HG03571 (cell line): ENCODE results near the gene TMEM11.
"Not testable (repeated sequence)": the region's sequence is repeated elsewhere in the genome, so short reads cannot be mapped to it uniquely, and the experiment has no call there.

Experiments used
- ATAC-seq: cut with Tn5 transposase; IDR thresholded peaks from one replicate; pipeline ENCODE4 v1.9.1; 2021; ENCODE audit not compliant: unreplicated experiment

TMEM11 gene

DNA sequence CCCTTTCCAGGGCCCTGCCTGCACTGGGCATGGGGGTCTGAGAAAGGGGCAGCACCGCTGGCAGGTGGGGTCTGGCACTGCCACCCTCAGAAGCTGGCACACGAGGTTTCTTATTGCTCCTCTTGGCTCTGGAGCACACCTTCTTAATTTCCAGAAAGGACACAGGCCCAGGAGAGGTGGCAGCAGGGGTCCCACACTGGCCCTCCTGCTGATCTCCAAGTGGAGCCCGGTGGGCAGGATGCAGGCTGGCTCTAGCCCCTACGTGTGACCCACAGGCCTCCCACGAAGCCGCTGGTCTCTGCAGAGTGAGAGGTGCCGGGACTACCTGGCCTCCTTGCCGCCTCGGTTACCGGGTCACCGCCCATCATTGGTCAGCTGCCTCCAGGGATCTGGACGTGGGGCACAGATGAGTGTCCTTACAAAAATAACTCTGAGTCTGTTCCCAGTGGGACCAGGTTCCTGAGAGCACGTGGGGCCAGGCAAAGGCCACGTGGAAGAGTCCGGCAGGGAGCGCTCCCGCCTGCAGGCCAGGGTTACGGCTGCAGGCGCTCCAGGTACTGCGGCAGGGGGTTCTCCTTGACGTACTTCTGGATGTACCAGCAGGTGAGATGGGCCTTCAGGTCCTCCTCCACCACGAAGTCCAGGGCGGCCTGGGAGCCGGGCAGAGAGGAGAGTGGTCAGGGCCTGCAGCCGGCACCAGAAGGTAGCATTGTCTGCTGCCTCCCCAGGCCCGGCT lies 29.0 kb upstream of the TMEM11 start:
- ATAC-seq = no peak

DNA sequence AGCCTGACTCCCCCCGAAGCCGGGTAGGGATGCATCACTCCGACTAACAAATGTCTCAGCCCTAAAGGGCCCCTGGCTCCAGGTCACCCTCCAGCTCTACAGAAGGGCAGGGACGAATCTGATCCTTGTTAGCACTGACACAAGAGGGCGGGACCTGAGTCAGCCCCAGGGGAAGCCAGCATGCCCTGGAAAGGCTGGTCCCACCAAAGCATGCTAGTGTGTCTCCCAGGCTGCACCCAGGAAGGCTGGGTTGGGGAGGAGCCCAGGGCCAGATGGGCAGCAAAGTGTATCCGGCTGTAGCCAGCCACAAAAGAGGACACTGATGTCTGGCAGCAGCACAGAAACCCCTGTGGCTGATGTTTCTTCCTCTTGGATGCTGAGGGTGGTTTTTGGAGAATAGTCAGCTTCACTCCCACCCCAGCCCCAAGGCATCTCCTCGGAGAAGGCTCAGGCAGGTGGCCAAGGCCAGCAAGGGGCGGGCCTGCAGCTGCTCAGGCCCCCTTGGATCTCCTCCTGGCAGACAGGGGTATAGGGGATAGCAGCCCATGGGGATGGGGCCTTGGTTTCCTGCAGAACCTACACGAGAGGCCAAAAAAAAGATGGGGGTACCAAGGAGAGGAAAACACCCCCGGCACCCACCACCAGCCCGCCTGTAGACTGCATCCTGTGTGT lies 28.2 kb upstream of the TMEM11 start:
- ATAC-seq = no peak

DNA sequence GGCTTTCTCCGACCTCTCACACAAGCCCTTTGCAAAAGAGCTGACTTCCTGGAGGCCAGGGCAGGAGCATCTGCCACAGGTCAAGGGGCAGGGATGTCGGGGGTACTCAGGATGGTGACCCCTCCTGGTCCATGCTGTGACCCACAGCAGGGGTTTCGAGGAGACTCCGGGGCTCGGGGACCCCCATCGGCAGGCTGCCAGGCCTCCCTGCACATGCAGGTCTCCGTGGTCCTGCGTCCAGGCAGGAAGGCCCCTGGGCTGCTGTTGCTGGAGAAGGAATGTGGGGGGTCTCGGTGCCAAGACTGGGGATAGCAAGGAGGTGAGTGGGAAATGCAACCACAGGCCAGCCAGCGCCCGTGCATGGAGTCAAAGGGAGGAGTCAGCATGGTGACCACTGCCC lies 27.6 kb upstream of the TMEM11 start:
- ATAC-seq = no peak

- ATAC-seq = no peak
Measured at GRCh38 chr17:21240369-21241055, 26.6 kb upstream of the TMEM11 start.

DNA sequence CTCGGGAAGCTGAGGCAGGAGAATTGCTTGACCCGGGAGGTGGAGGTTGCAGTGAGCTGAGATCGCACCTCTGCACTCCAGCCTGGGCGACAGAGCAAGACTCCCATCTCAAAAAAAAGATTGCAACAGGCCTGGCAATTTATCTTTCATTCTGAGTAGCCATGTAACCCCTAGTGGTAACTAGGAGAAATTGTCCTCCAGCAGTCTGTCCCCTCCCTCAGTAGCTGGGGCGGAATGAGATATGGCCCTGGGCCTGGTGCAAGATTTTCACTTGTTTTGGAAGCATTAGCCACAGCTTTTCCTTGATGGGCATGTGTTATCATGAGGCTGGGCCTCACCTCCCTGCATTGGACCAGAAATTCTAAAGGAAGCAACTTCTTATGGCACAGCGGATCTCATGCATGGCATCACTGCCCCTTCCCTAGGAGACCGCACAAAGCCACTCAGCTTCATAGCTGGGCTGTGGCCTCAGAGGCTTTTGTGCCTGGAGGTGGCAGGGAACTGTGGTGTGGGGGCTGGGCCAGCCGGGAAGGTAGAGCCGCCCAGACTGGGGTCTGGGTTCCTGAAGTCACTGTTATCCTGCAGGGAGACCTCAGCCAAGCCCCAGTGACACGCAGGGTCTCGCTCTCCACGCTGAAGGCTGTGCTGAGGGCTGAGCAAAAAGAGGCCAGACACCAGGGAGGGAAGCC lies 25.9 kb upstream of the TMEM11 start:
- ATAC-seq = no peak

DNA sequence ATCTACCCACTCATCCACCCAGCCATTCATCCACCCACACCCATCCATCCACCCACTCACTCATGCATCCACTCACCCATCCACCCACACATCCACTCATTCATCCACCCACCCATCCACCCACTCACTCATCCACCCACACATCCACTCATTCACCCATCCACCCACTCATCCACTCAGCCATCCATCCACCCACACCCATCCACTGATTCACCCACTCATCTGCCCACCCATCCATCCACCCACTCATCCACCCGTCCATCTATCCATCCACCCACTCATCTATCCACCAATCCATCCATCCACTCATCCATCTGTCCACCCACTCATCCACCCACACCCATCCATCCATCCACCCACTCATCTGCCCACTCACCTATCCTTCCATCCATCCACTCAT lies 22.0 kb upstream of the TMEM11 start:
- no peak for ATAC-seq

GRCh38 chr17:21233581-21234347 lies 19.8 kb upstream of the TMEM11 start:
- no peak for ATAC-seq

DNA sequence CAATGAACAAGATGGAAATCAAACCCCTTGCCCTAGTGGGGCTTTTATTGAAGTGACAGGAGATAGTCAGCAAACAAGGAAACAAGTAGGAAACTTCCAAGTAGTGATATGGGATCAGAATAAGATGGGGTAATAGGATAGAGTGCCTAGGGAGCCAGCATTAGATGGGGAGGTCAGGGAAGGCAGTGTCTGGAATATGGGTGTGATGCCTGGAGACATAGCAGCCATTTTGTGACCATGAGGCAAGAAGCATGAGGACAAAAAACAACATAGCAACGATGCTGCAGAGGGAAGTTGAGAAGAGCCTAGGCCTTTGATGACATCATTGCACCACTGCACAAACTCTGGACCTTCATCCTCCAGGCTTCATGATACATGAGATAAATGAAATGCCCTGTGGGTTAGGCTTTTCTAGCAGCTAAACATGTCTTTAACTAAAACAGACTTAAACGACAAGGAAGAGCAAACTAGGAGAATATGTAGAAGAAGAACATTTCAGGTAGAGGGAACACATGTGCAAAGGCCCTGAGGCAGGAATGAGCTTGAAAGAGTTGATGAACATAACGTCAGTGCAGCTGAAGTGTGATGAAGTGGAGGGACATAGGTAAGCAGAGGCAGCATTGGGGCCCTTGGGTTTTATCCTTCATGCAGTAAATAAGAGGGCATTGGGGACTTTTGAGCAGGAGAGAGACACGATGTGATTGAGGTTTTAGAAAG lies 18.2 kb upstream of the TMEM11 start:
- no peak for ATAC-seq

- no peak for ATAC-seq
Measured at GRCh38 chr17:21231533-21231932, 17.6 kb upstream of the TMEM11 start.

DNA sequence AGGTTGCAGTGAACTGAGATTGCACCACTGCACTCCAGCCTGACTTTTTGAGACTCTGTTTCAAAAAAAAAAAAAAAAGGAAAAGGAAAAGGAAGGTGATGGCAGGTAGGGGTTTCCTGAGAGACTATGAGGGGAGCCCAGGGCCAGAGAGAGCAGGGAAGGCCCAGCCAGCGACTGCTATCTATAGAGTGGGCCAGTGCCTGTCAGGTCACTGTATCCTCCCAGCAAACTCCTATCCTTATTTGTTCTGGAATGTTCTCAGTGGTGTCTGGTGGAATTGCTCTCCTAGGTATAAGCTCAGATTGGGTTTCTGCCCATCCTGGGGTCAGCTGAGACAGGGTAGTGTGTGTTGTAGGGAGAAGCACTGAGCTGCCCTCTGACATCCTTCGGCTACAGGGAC lies 14.9 kb upstream of the TMEM11 start:
- ATAC-seq = no peak

GRCh38 chr17:21228111-21228510 lies 14.2 kb upstream of the TMEM11 start:
- no peak for ATAC-seq

GRCh38 chr17:21227277-21227676 lies 13.3 kb upstream of the TMEM11 start:
- not testable (repeated sequence) for ATAC-seq

DNA sequence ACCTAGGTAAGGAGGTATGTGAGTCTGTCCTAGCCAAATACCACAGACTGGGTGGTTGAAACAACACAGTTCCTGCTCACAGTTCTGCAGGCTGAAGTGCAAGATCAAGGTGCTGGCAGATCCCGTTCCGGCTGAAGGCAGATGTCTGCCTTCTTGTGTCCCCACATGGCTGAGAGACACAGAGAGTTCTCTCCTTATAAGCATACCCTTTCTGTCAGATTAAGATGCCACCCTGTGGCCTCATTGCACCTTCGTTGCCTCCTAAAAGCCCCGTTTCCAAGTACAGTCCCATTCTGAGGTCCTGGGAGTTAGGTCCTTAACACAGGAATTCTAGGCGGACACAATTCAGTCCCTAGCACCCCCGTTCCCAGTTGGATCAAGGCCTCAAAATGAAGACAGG lies 9.1 kb upstream of the TMEM11 start:
- ATAC-seq = no peak

DNA sequence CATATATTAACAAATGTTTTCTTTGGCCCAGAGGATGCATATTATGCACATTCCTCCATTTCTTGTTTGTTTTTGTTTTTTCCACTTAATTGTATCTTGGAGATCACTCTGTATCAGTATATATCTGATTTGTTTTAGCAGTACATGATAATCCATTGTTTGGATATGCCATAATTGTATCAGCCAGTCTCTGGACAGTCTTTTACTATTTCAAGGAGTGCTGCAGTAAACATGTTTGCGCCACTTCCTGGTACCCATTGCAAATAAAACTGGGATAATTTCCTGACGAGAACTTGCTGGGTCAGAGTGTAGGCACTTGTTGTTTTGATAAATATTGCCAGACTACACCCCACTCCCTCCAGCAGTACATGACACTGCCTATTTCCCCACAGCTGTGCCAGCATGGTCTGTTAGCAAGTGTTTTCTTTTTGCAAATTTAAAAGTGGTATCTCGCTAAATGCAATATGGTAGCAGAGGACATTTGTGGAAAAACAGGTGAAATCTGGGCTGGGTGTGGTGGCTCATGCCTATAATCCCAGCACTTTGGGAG lies 4.9 kb upstream of the TMEM11 start:
- no peak for ATAC-seq

DNA sequence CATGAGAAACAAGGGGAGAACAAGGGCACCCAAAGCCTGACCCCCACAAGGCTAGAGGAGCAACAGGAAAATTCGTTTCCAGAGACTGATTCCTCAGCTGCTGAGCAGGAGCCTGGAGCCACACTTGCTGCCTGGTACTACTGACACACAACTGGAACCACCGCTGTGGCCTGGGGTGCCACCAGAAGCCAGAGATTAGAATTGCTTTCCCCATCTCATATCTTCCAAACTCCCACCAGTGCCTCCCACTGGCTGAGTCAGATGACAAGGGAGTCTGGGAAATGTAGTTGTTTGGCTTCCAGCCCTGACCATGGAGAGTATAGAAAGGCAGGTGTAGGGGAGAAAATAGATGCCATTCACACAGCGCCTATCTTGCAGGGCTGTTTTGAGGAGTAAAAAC lies 4.1 kb upstream of the TMEM11 start:
- ATAC-seq = no peak

- ATAC-seq = no peak
Measured at GRCh38 chr17:21217346-21217745, 3.4 kb upstream of the TMEM11 start.

- ATAC-seq = no peak
Measured at GRCh38 chr17:21215935-21216334, 2.0 kb upstream of the TMEM11 start.

DNA sequence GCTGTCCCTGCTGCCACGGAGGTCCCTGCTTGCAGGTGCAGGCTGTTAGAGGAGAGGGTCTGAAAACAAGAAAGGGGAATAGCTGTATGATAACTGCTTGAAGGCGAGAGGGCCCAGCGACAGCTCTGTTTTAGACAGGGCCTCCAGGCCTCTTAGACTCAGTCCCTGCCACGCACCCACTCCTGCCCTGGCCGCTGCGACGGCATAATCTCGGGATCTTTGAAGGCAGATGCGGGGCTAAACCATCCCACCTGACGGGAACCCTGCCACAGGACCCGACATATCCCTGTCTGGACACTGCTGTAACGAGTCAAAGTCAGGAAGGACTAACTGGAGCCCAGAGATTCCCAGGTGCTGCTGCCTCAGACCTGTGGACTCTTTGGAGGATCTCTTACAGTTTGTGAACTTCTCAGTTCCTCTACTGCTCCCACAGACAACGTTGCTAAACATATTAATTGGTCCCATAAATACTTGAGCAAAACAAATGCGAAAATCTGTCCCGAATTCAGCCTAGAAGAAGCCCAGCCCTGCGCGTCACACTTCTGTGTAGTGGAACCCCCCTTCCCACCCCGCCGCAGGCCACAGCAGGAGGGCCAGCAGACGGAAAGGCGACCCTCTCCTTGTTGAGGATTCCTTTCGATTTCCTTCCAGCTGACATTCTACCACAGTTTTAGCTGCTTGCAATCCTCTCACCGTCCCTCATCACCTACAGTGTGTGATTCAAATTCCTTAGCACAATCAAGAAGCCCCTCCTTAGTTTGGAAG lies 998 bp upstream of the TMEM11 start:
- peak; percentile 7 for ATAC-seq

GRCh38 chr17:21213638-21214014 lies 335 bp downstream of the TMEM11 start:
- ATAC-seq = peak; percentile 9
